Measurements from ENCODE around the gene MTTP. TPM values are rescaled to one million over a fixed set of nuclear protein-coding genes. Genes with fewer than 3 reads are reported as not detected.

The MTTP gene
- total and polyA plus RNA-seq, 5 donors = 0.59 to 1.3 (median 1.0) TPM

DNA sequence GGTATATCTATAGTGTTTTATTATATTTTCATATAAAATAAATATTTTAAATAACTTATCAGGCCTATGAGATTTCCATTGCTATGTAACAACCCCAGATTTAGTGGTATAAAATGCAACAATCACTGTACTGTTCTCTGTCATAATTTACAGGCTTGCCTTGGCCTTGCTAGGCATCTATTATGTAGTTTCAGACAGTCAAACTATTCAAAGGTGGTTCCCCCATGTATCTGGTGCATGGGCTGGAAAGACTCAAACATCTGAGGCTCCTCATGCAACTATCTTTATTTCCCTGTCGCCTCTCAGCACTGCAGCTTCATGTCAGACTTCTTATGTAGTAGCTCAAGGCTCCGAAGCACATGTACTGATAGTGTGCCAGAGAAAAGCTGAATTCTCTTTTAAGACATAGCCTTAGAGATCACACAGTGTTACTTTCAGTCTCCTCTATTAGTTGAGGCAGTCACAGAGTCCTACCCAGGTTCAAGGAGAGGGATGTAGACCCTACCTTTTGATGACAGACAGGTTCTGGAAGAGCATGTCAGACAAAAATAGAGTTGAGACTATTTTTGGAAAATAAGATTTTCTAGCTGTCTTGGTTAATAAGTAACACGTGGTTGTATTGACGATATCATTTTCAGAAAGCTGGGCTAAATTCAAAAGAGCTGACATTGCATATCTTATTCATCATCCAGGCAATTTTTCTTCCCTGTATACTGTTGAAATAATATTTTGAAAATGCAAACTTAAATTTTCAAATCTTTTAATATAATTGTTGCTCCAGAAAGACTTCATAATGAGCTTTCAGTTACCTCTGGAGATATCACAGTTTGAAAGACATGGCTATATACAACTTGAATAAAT lies 19.4 kb downstream of the MTTP start:
- no peaks in the 10 kb centered on the region for H3K4me1 ChIP-seq (ENCODE audit: control insufficient read depth, insufficient read depth, low read length)
- no peak for ATAC-seq
- no peak overlapping the region for H3K27ac ChIP-seq (ENCODE audit: low read length)
- WGBS = 65% methylated on average over 4 of the region's 4 CpGs
- no peaks in the 10 kb centered on the region for H3K27me3 ChIP-seq (ENCODE audit: control insufficient read depth, insufficient read depth)
- no peak overlapping the region for H3K4me3 ChIP-seq (ENCODE audit: low read length)
- no peaks in the 10 kb centered on the region for H3K9me3 ChIP-seq (ENCODE audit: control insufficient read depth, low read length)
- DNase-seq = no peak
- intact Hi-C loops (cut with DNase I) = no loop called here

DNA sequence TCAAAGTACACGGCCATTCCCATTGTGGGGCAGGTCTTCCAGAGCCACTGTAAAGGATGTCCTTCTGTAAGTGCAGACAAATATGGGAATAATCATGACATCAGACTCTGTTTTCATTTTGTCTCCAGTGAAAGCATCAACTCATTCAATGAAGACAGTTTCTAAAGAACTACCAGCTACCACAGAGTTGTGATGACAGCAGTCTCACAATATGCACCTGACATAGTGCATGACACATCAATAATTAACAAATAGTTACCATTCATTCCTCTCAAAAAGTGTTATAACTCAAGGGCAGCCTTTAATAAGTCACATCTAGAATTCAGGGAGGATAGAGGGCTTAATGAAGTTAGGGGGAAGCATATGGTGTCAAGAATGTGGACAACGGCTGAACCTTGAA lies 20.2 kb downstream of the MTTP start:
- DNase-seq (no peak), ATAC-seq (no peak)
- Histone ChIP-seq H3K27ac (ENCODE audit: low read length) (no peak overlapping the region), H3K4me3 (ENCODE audit: low read length) (no peak overlapping the region), H3K4me1 (ENCODE audit: control insufficient read depth, insufficient read depth, low read length) (no peaks in the 10 kb centered on the region), H3K27me3 (ENCODE audit: control insufficient read depth, insufficient read depth) (no peaks in the 10 kb centered on the region), H3K9me3 (ENCODE audit: control insufficient read depth, low read length) (no peaks in the 10 kb centered on the region)
- intact Hi-C loops (cut with DNase I) = no loop called here
- 78% methylated on average over 2 of the region's 2 CpGs for WGBS

DNA sequence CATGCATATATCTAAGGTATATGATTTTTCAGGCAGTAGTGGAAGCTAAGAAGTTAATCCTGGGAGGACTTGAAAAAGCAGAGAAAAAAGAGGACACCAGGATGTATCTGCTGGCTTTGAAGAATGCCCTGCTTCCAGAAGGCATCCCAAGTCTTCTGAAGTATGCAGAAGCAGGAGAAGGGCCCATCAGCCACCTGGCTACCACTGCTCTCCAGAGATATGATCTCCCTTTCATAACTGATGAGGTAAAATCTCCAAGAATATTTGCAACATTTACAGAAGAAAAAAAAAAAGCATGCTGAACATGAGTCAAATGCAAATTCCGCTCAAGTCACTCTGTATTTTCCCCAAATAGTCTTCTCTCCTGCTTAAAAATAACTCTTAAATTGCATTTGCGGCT lies 32.1 kb downstream of the MTTP start:
- no peak for DNase-seq
- Histone ChIP-seq H3K4me3 (ENCODE audit: low read length) (no peak overlapping the region), H3K4me1 (ENCODE audit: control insufficient read depth, insufficient read depth, low read length) (peaks cover 1% of the 10 kb centered on the region), H3K9me3 (ENCODE audit: control insufficient read depth, low read length) (no peaks in the 10 kb centered on the region), H3K27ac (ENCODE audit: low read length) (no peak overlapping the region), H3K27me3 (ENCODE audit: control insufficient read depth, insufficient read depth) (no peaks in the 10 kb centered on the region)
- intact Hi-C loops (cut with DNase I) = no loop called here
- ATAC-seq = no peak
- 88% methylated on average over 2 of the region's 2 CpGs for WGBS

- Histone ChIP-seq H3K4me1 (ENCODE audit: control insufficient read depth, insufficient read depth, low read length) (peaks cover 1% of the 10 kb centered on the region), H3K9me3 (ENCODE audit: control insufficient read depth, low read length) (no peaks in the 10 kb centered on the region), H3K27ac (ENCODE audit: low read length) (no peak overlapping the region), H3K4me3 (ENCODE audit: low read length) (no peak overlapping the region), H3K27me3 (ENCODE audit: control insufficient read depth, insufficient read depth) (no peaks in the 10 kb centered on the region)
- WGBS = 90% methylated on average over 5 of the region's 5 CpGs
- DNase-seq = no peak
- intact Hi-C loops (cut with DNase I) = no loop called here
- no peak for ATAC-seq
These were observed 33.8 kb downstream of the MTTP start for GRCh38 chr4:99608417-99608816.

- H3K4me3 ChIP-seq (ENCODE audit: low read length) = no peak overlapping the region
- DNase-seq = peak; percentile 24 to 71 (median 69)
- H3K4me1 ChIP-seq (ENCODE audit: control insufficient read depth, insufficient read depth, low read length) = peaks cover 1% of the 10 kb centered on the region
- H3K9me3 ChIP-seq (ENCODE audit: control insufficient read depth, low read length) = no peaks in the 10 kb centered on the region
- intact Hi-C loops (cut with DNase I) = loop anchor here in 2 of 4 donors (10.0 kb wide), 1 partner anchor 194 kb away; no protein-coding TSS in a partner anchor
- WGBS = 65% methylated on average over 5 of the region's 5 CpGs
- no peak overlapping the region for H3K27ac ChIP-seq (ENCODE audit: low read length)
- H3K27me3 ChIP-seq (ENCODE audit: control insufficient read depth, insufficient read depth) = no peaks in the 10 kb centered on the region
- ATAC-seq = peak; percentile 31 to 32
These were observed 36.1 kb downstream of the MTTP start for GRCh38 chr4:99610605-99611175.

- H3K27me3 ChIP-seq (ENCODE audit: control insufficient read depth, insufficient read depth) = no peaks in the 10 kb centered on the region
- intact Hi-C loops (cut with DNase I) = loop anchor here in 2 of 4 donors (10.0 kb wide), 1 partner anchor 193 kb away; no protein-coding TSS in a partner anchor
- peaks cover 1% of the 10 kb centered on the region for H3K4me1 ChIP-seq (ENCODE audit: control insufficient read depth, insufficient read depth, low read length)
- ATAC-seq = peak; percentile 60 to 84
- WGBS = 69% methylated on average over 3 of the region's 3 CpGs
- no peak for DNase-seq
- no peak overlapping the region for H3K4me3 ChIP-seq (ENCODE audit: low read length)
- no peaks in the 10 kb centered on the region for H3K9me3 ChIP-seq (ENCODE audit: control insufficient read depth, low read length)
- no peak overlapping the region for H3K27ac ChIP-seq (ENCODE audit: low read length)
These were observed 37.7 kb downstream of the MTTP start for GRCh38 chr4:99612281-99612680.

GRCh38 chr4:99612704-99613103 lies 38.1 kb downstream of the MTTP start:
- intact Hi-C loops (cut with DNase I) = loop anchor here in 2 of 4 donors (10.0 kb wide), 1 partner anchor 192 kb away; no protein-coding TSS in a partner anchor
- ATAC-seq (no peak), DNase-seq (no peak)
- Histone ChIP-seq H3K4me3 (ENCODE audit: low read length) (no peak overlapping the region), H3K9me3 (ENCODE audit: control insufficient read depth, low read length) (no peaks in the 10 kb centered on the region), H3K27me3 (ENCODE audit: control insufficient read depth, insufficient read depth) (no peaks in the 10 kb centered on the region), H3K27ac (ENCODE audit: low read length) (peak overlapping the region; percentile 23), H3K4me1 (ENCODE audit: control insufficient read depth, insufficient read depth, low read length) (peaks cover 1% of the 10 kb centered on the region)
- 57% methylated on average over 5 of the region's 5 CpGs for WGBS

DNA sequence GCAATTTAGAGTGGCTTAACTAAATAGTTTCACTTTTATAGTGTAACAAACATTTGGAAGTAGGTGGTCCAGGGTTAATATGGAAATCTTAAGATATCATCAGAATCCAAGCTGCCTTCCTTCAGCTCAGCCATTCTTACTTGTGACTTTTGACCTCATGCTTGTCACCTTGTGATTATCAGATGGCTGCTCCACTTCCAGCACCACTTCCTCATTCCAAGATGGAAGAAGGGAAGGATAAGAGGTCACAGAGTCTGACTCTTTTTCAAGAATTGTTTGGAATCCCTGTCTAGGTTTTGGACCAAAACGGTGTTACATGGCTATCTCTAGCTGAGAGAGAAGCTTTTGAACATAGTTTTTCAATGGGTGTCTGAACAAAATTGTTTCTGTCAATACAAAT lies 39.9 kb downstream of the MTTP start:
- no peaks in the 10 kb centered on the region for H3K9me3 ChIP-seq (ENCODE audit: control insufficient read depth, low read length)
- H3K4me1 ChIP-seq (ENCODE audit: control insufficient read depth, insufficient read depth, low read length) = peaks cover 1% of the 10 kb centered on the region
- peak overlapping the region; percentile 72 for H3K27ac ChIP-seq (ENCODE audit: low read length)
- no peaks in the 10 kb centered on the region for H3K27me3 ChIP-seq (ENCODE audit: control insufficient read depth, insufficient read depth)
- H3K4me3 ChIP-seq (ENCODE audit: low read length) = no peak overlapping the region
- intact Hi-C loops (cut with DNase I) = loop anchor here in 2 of 4 donors (10.0 kb wide), 1 partner anchor 190 kb away; no protein-coding TSS in a partner anchor
- DNase-seq = no peak
- WGBS = 35% methylated on average over 1 of the region's 1 CpG
- no peak for ATAC-seq

- Histone ChIP-seq H3K4me1 (ENCODE audit: control insufficient read depth, insufficient read depth, low read length) (peaks cover 1% of the 10 kb centered on the region), H3K27ac (ENCODE audit: low read length) (peak overlapping the region; percentile 85), H3K4me3 (ENCODE audit: low read length) (no peak overlapping the region), H3K27me3 (ENCODE audit: control insufficient read depth, insufficient read depth) (no peaks in the 10 kb centered on the region), H3K9me3 (ENCODE audit: control insufficient read depth, low read length) (no peaks in the 10 kb centered on the region)
- peak in 1 of 3 donors; percentile 28 for DNase-seq
- intact Hi-C loops (cut with DNase I) = loop anchor here in 2 of 4 donors (10.0 kb wide), 1 partner anchor 190 kb away; no protein-coding TSS in a partner anchor
- WGBS = 26% methylated on average over 1 of the region's 1 CpG
- ATAC-seq = peak; percentile 89 to 92
These were observed 40.7 kb downstream of the MTTP start for GRCh38 chr4:99615170-99615820.

DNA sequence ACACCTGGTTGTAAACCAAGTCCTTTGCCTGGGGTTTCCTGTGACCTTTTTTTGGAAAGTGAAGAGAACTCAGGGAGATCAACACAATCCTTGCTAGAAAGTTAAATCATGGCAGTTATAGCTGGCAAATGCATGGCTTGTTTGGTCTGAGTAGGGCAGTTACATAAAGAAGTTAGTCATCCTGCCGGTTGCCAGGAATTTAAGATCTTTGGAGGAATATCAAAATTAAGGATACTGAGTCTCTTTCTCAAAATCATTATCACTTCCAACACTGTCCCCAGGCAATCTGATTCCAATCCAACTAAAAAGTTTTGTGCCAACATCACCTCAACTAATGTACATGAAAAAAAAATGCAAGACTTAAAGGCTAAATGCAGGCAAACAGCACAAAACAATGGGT lies 42.8 kb downstream of the MTTP start:
- no peak overlapping the region for H3K4me3 ChIP-seq (ENCODE audit: low read length)
- no peak overlapping the region for H3K27ac ChIP-seq (ENCODE audit: low read length)
- ATAC-seq = no peak
- H3K4me1 ChIP-seq (ENCODE audit: control insufficient read depth, insufficient read depth, low read length) = no peaks in the 10 kb centered on the region
- no peaks in the 10 kb centered on the region for H3K9me3 ChIP-seq (ENCODE audit: control insufficient read depth, low read length)
- intact Hi-C loops (cut with DNase I) = loop anchor here in 2 of 4 donors (10.0 kb wide), 1 partner anchor 187 kb away; no protein-coding TSS in a partner anchor
- 61% methylated on average over 1 of the region's 1 CpG for WGBS
- no peaks in the 10 kb centered on the region for H3K27me3 ChIP-seq (ENCODE audit: control insufficient read depth, insufficient read depth)
- no peak for DNase-seq

- H3K9me3 ChIP-seq (ENCODE audit: control insufficient read depth, low read length) = no peaks in the 10 kb centered on the region
- DNase-seq = no peak
- no peak overlapping the region for H3K4me3 ChIP-seq (ENCODE audit: low read length)
- 71% methylated on average over 1 of the region's 1 CpG for WGBS
- no peak for ATAC-seq
- intact Hi-C loops (cut with DNase I) = no loop called here
- H3K27me3 ChIP-seq (ENCODE audit: control insufficient read depth, insufficient read depth) = no peaks in the 10 kb centered on the region
- H3K4me1 ChIP-seq (ENCODE audit: control insufficient read depth, insufficient read depth, low read length) = no peaks in the 10 kb centered on the region
- no peak overlapping the region for H3K27ac ChIP-seq (ENCODE audit: low read length)
These were observed 47.7 kb downstream of the MTTP start for GRCh38 chr4:99622341-99622740.

Data from right cardiac atrium (tissue), 5 donors.